Mesendoderm (in vitro differentiated cells): ENCODE measurements around the gene POLR2L.

ENCODE experiments used
- DNase-seq: peaks from one replicate; pipeline ENCODE4 v3.0.0; 2013
- H2AK5ac ChIP-seq: 2 replicates; pipeline ENCODE4 v1.6.1; 2013; ENCODE audit warnings: low read length, inconsistent platforms
- H2BK120ac ChIP-seq: 2 replicates; pipeline ENCODE4 v1.6.1; 2013; ENCODE audit warnings: low read depth, mild to moderate bottlenecking, low read length, moderate library complexity, mixed read lengths
- H2BK15ac ChIP-seq: replicated peaks from 2 replicates; pipeline ENCODE4 v1.6.1; 2013; ENCODE audit warnings: low read depth, mild to moderate bottlenecking, moderate library complexity
- H2BK5ac ChIP-seq: 2 replicates; pipeline ENCODE4 v1.6.1; 2013; ENCODE audit warnings: low read length, inconsistent platforms
- H3K18ac ChIP-seq: 2 replicates; pipeline ENCODE4 v1.6.1; 2013; ENCODE audit warnings: mild to moderate bottlenecking, low read length, mixed read lengths
- H3K23ac ChIP-seq: one replicate; pipeline ENCODE4 v1.6.1; 2013; ENCODE audit warnings: low read length
- H3K27ac ChIP-seq: 2 replicates; pipeline ENCODE4 v1.5.1; 2013; ENCODE audit warnings: low read depth, mild to moderate bottlenecking, inconsistent platforms, low read length, moderate library complexity
- H3K27me3 ChIP-seq: 2 replicates; pipeline ENCODE4 v1.6.1; 2013; ENCODE audit warnings: low read length, control low read depth, mild to moderate bottlenecking, inconsistent platforms; ENCODE audit not compliant: insufficient read depth, poor library complexity
- H3K36me3 ChIP-seq: 2 replicates; pipeline ENCODE4 v1.6.1; 2013; ENCODE audit warnings: low read length, inconsistent platforms; ENCODE audit not compliant: control insufficient read depth, insufficient read depth
- H3K4ac ChIP-seq: one replicate; pipeline ENCODE4 v1.6.1; 2013; ENCODE audit warnings: low read depth, mild to moderate bottlenecking, low read length, moderate library complexity
- H3K4me1 ChIP-seq: 2 replicates; pipeline ENCODE4 v1.6.1; 2013; ENCODE audit warnings: low read depth, low read length, inconsistent platforms; ENCODE audit not compliant: control insufficient read depth
- H3K4me2 ChIP-seq: 2 replicates; pipeline ENCODE4 v1.6.1; 2013; ENCODE audit warnings: low read length
- H3K4me3 ChIP-seq: 2 replicates; pipeline ENCODE4 v1.5.1; 2013; ENCODE audit warnings: mild to moderate bottlenecking, low read length
- H3K56ac ChIP-seq: one replicate; pipeline ENCODE4 v1.6.1; 2013; ENCODE audit warnings: low read length
- H3K79me1 ChIP-seq: 2 replicates; pipeline ENCODE4 v1.6.1; 2013; ENCODE audit warnings: low read length, inconsistent platforms
- H3K79me2 ChIP-seq: 2 replicates; pipeline ENCODE4 v1.6.1; 2013; ENCODE audit warnings: mild to moderate bottlenecking, low read length; ENCODE audit not compliant: control insufficient read depth, insufficient read depth
- H3K9ac ChIP-seq: 2 replicates; pipeline ENCODE4 v1.6.1; 2013; ENCODE audit warnings: low read length, inconsistent platforms
- H4K5ac ChIP-seq: one replicate; pipeline ENCODE4 v1.6.1; 2013; ENCODE audit warnings: low read length
- H4K8ac ChIP-seq: one replicate; pipeline ENCODE4 v1.6.1; 2013; ENCODE audit warnings: low read depth, mild to moderate bottlenecking, control low read depth, low read length, moderate library complexity
- WGBS: extraction: QIAGEN DNeasy Blood & Tissue Kit; methylation state at CpG from one replicate; pipeline ENCODE4 v1.1.7; 2013; ENCODE audit warnings: low lambda C conversion rate, missing lambda C conversion rate; ENCODE audit not compliant: insufficient coverage; ENCODE audit errors: extremely low coverage; 5-methylcytosine and 5-hydroxymethylcytosine counted together

The POLR2L gene

GRCh38 chr11:801097-801780 lies 41.1 kb downstream of the POLR2L start:
- Histone ChIP-seq H3K9ac (no peak overlapping the region), H3K36me3 (no peaks in the 10 kb centered on the region), H3K27ac (no peak overlapping the region), H3K56ac (no peak overlapping the region), H2AK5ac (no peak overlapping the region), H4K8ac (no peak overlapping the region), H3K23ac (no peak overlapping the region), H3K79me1 (peaks cover 4% of the 10 kb centered on the region), H3K27me3 (no peaks in the 10 kb centered on the region), H3K4ac (no peak overlapping the region), H2BK5ac (no peak overlapping the region), H3K79me2 (peaks cover 3% of the 10 kb centered on the region), H4K5ac (no peak overlapping the region), H3K4me1 (peaks cover 4% of the 10 kb centered on the region), H3K18ac (no peak overlapping the region), H2BK120ac (no peak overlapping the region), H3K4me2 (no peak overlapping the region), H3K4me3 (no peak overlapping the region), H2BK15ac (no peak overlapping the region)
- DNase-seq: no peak
- no CpG with 5 or more reads among the region's 20 CpGs for WGBS

GRCh38 chr11:800473-800872 lies 41.9 kb downstream of the POLR2L start:
- no peak overlapping the region for H2AK5ac ChIP-seq
- H3K27ac ChIP-seq: no peak overlapping the region
- H3K36me3 ChIP-seq: no peaks in the 10 kb centered on the region
- H4K8ac ChIP-seq: no peak overlapping the region
- no peak overlapping the region for H3K18ac ChIP-seq
- no peaks in the 10 kb centered on the region for H3K27me3 ChIP-seq
- H3K4me1 ChIP-seq: peaks cover 4% of the 10 kb centered on the region
- H3K4ac ChIP-seq: no peak overlapping the region
- H3K9ac ChIP-seq: no peak overlapping the region
- H2BK5ac ChIP-seq: no peak overlapping the region
- H3K56ac ChIP-seq: no peak overlapping the region
- H3K23ac ChIP-seq: no peak overlapping the region
- H3K79me2 ChIP-seq: peaks cover 3% of the 10 kb centered on the region
- no peak for DNase-seq
- H3K79me1 ChIP-seq: peaks cover 4% of the 10 kb centered on the region
- WGBS: no CpG with 5 or more reads among the region's 30 CpGs
- no peak overlapping the region for H2BK120ac ChIP-seq
- no peak overlapping the region for H3K4me3 ChIP-seq
- H2BK15ac ChIP-seq: no peak overlapping the region
- no peak overlapping the region for H3K4me2 ChIP-seq
- H4K5ac ChIP-seq: no peak overlapping the region

- no peak overlapping the region for H2AK5ac ChIP-seq
- no peak overlapping the region for H3K27ac ChIP-seq
- H4K8ac ChIP-seq: no peak overlapping the region
- no CpG with 5 or more reads among the region's 32 CpGs for WGBS
- peaks cover 4% of the 10 kb centered on the region for H3K4me1 ChIP-seq
- peaks cover 3% of the 10 kb centered on the region for H3K79me2 ChIP-seq
- no peak overlapping the region for H3K56ac ChIP-seq
- no peak overlapping the region for H2BK120ac ChIP-seq
- H3K27me3 ChIP-seq: no peaks in the 10 kb centered on the region
- H3K23ac ChIP-seq: no peak overlapping the region
- H3K4me2 ChIP-seq: no peak overlapping the region
- peaks cover 4% of the 10 kb centered on the region for H3K79me1 ChIP-seq
- DNase-seq: no peak
- no peak overlapping the region for H3K9ac ChIP-seq
- H3K18ac ChIP-seq: no peak overlapping the region
- H2BK15ac ChIP-seq: no peak overlapping the region
- no peak overlapping the region for H2BK5ac ChIP-seq
- no peak overlapping the region for H3K4ac ChIP-seq
- no peak overlapping the region for H3K4me3 ChIP-seq
- H4K5ac ChIP-seq: no peak overlapping the region
- no peaks in the 10 kb centered on the region for H3K36me3 ChIP-seq
These were observed 42.5 kb downstream of the POLR2L start for GRCh38 chr11:799641-800316.

- no peak within 1 kb of the TSS for H2BK15ac ChIP-seq
- peak within 1 kb of the TSS; percentile 8 for H3K4ac ChIP-seq
- no peak within 1 kb of the TSS for H2AK5ac ChIP-seq
- H3K9ac ChIP-seq: peak within 1 kb of the TSS; percentile 99
- peak within 1 kb of the TSS; percentile 76 for H3K4me2 ChIP-seq
- H3K18ac ChIP-seq: peak within 1 kb of the TSS; percentile 44
- H3K27me3 ChIP-seq: no peaks in the 10 kb centered on the region
- no peak within 1 kb of the TSS for H2BK120ac ChIP-seq
- WGBS: no CpG with 5 or more reads among the region's 69 CpGs
- H3K79me2 ChIP-seq: peaks cover 3% of the 10 kb centered on the region
- peak within 1 kb of the TSS; percentile 73 for H2BK5ac ChIP-seq
- H3K23ac ChIP-seq: no peak within 1 kb of the TSS
- peak; percentile 85 for DNase-seq
- peaks cover 4% of the 10 kb centered on the region for H3K79me1 ChIP-seq
- no peak within 1 kb of the TSS for H4K8ac ChIP-seq
- no peaks in the 10 kb centered on the region for H3K36me3 ChIP-seq
- peak within 1 kb of the TSS; percentile 100 for H3K56ac ChIP-seq
- peak within 1 kb of the TSS; percentile 90 for H3K4me3 ChIP-seq
- no peak within 1 kb of the TSS for H4K5ac ChIP-seq
- H3K27ac ChIP-seq: peak within 1 kb of the TSS; percentile 54
- no peaks in the 10 kb centered on the region for H3K4me1 ChIP-seq
These were observed 44.1 kb downstream of the POLR2L start, which contains the start of gene SLC25A22 for GRCh38 chr11:798093-798713. Gene SLC25A22 (minus strand): TSS chr11:798281. CDS start chr11:795006, 3,275 bp downstream.

- no peak overlapping the region for H3K23ac ChIP-seq
- H2BK5ac ChIP-seq: peak overlapping the region; percentile 73
- H4K5ac ChIP-seq: no peak overlapping the region
- H3K4me2 ChIP-seq: peak overlapping the region; percentile 76
- H3K4me1 ChIP-seq: no peaks in the 10 kb centered on the region
- H2BK15ac ChIP-seq: no peak overlapping the region
- H3K79me2 ChIP-seq: peaks cover 3% of the 10 kb centered on the region
- no peak overlapping the region for H4K8ac ChIP-seq
- no peaks in the 10 kb centered on the region for H3K36me3 ChIP-seq
- H3K56ac ChIP-seq: peak overlapping the region; percentile 100
- DNase-seq: peak; percentile 80
- peaks cover 4% of the 10 kb centered on the region for H3K79me1 ChIP-seq
- WGBS: no CpG with 5 or more reads among the region's 57 CpGs
- H3K4me3 ChIP-seq: peak overlapping the region; percentile 90
- peak overlapping the region; percentile 99 for H3K9ac ChIP-seq
- peak overlapping the region; percentile 54 for H3K27ac ChIP-seq
- H2BK120ac ChIP-seq: no peak overlapping the region
- H3K27me3 ChIP-seq: no peaks in the 10 kb centered on the region
- no peak overlapping the region for H2AK5ac ChIP-seq
- H3K18ac ChIP-seq: peak overlapping the region; percentile 44
- H3K4ac ChIP-seq: peak overlapping the region; percentile 8
These were observed 44.8 kb downstream of the POLR2L start for GRCh38 chr11:797296-798092.
